ENCODE measurements around the gene ZEB1. TPM values are rescaled to one million over a fixed set of nuclear protein-coding genes. Genes with fewer than 3 reads are reported as not detected.

Gene ZEB1
- total and polyA plus RNA-seq, 3 experiments from 2014 or later, result 34.7 to 38.0 (median 37.3) TPM

GRCh38 chr10:31520986-31521831 is 202.2 kb downstream of the ZEB1 start:
- peaks cover 0 to 4% (median 4%) of the 10 kb centered on the region in 3 donors for H3K4me1 Mint-ChIP-seq
- H3K27me3 ChIP-seq (ENCODE audit: insufficient read depth, low read length, poor library complexity, severe bottlenecking), result no peaks in the 10 kb centered on the region
- ChIA-PET CTCF (no interaction called here), POLR2A (no interaction called here)
- no peak overlapping the region for H3K27ac ChIP-seq (ENCODE audit: low read depth, low read length)
- no peaks in the 10 kb centered on the region for H3K4me1 ChIP-seq (ENCODE audit: insufficient read depth, low read length)
- no peak for DNase-seq
- peak overlapping the region in 3 of 8 donors; percentile 8 to 58 (median 50) for H3K27ac Mint-ChIP-seq
- H3K4me3 Mint-ChIP-seq, result no peak overlapping the region
- peaks cover 24% of the 10 kb centered on the region for H3K36me3 ChIP-seq (ENCODE audit: insufficient read depth, low read length)
- no peaks in the 10 kb centered on the region for H3K9me3 ChIP-seq (ENCODE audit: low read length)
- peaks cover 29 to 79% (median 30%) of the 10 kb centered on the region in 3 donors for H3K36me3 Mint-ChIP-seq
- no peaks in the 10 kb centered on the region for H3K9me3 Mint-ChIP-seq
- H3K4me3 ChIP-seq (ENCODE audit: low read length), result no peak overlapping the region
- H3K27me3 Mint-ChIP-seq, result no peaks in the 10 kb centered on the region

GRCh38 chr10:31522820-31523219 is 203.8 kb downstream of the ZEB1 start:
- peaks cover 24% of the 10 kb centered on the region for H3K36me3 ChIP-seq (ENCODE audit: insufficient read depth, low read length)
- peaks cover 36 to 83% (median 40%) of the 10 kb centered on the region in 3 donors for H3K36me3 Mint-ChIP-seq
- no peak overlapping the region for H3K27ac Mint-ChIP-seq
- no peak for DNase-seq
- H3K27ac ChIP-seq (ENCODE audit: low read depth, low read length), result no peak overlapping the region
- H3K27me3 Mint-ChIP-seq, result no peaks in the 10 kb centered on the region
- CTCF ChIA-PET, result no interaction called here
- POLR2A ChIA-PET, result no interaction called here
- H3K4me1 ChIP-seq (ENCODE audit: insufficient read depth, low read length), result no peaks in the 10 kb centered on the region
- no peaks in the 10 kb centered on the region for H3K27me3 ChIP-seq (ENCODE audit: insufficient read depth, low read length, poor library complexity, severe bottlenecking)
- H3K4me3 Mint-ChIP-seq, result no peak overlapping the region
- peaks cover 0 to 4% (median 4%) of the 10 kb centered on the region in 3 donors for H3K4me1 Mint-ChIP-seq
- H3K4me3 ChIP-seq (ENCODE audit: low read length), result no peak overlapping the region
- H3K9me3 ChIP-seq (ENCODE audit: low read length), result no peaks in the 10 kb centered on the region
- no peaks in the 10 kb centered on the region for H3K9me3 Mint-ChIP-seq

GRCh38 chr10:31524460-31524859 is 205.4 kb downstream of the ZEB1 start:
- H3K27me3 ChIP-seq (ENCODE audit: insufficient read depth, low read length, poor library complexity, severe bottlenecking), result no peaks in the 10 kb centered on the region
- CTCF ChIA-PET, result interaction anchor here (1.3 kb wide), 1 partner anchor 493 kb away, joined by 3 read pairs; the partner anchor contains the start of gene ZNF438
- no peak overlapping the region for H3K27ac ChIP-seq (ENCODE audit: low read depth, low read length)
- peaks cover 36 to 80% (median 40%) of the 10 kb centered on the region in 3 donors for H3K36me3 Mint-ChIP-seq
- DNase-seq, result no peak
- no peaks in the 10 kb centered on the region for H3K9me3 ChIP-seq (ENCODE audit: low read length)
- peaks cover 0 to 4% (median 3%) of the 10 kb centered on the region in 3 donors for H3K4me1 Mint-ChIP-seq
- H3K4me3 ChIP-seq (ENCODE audit: low read length), result no peak overlapping the region
- no peak overlapping the region for H3K4me3 Mint-ChIP-seq
- H3K4me1 ChIP-seq (ENCODE audit: insufficient read depth, low read length), result no peaks in the 10 kb centered on the region
- POLR2A ChIA-PET, result no interaction called here
- no peaks in the 10 kb centered on the region for H3K27me3 Mint-ChIP-seq
- H3K36me3 ChIP-seq (ENCODE audit: insufficient read depth, low read length), result peaks cover 24% of the 10 kb centered on the region
- peak overlapping the region in 1 of 8 donors; percentile 58 for H3K27ac Mint-ChIP-seq
- H3K9me3 Mint-ChIP-seq, result no peaks in the 10 kb centered on the region

GRCh38 chr10:31526178-31526577 is 207.2 kb downstream of the ZEB1 start:
- Mint-ChIP-seq H3K36me3 (peaks cover 27 to 64% (median 30%) of the 10 kb centered on the region in 3 donors), H3K4me3 (no peak overlapping the region), H3K4me1 (peaks cover 2 to 4% (median 4%) of the 10 kb centered on the region in 3 donors), H3K9me3 (no peaks in the 10 kb centered on the region), H3K27ac (peak overlapping the region in 1 of 8 donors; percentile 54), H3K27me3 (no peaks in the 10 kb centered on the region)
- peaks cover 15% of the 10 kb centered on the region for H3K36me3 ChIP-seq (ENCODE audit: insufficient read depth, low read length)
- H3K27me3 ChIP-seq (ENCODE audit: insufficient read depth, low read length, poor library complexity, severe bottlenecking), result no peaks in the 10 kb centered on the region
- H3K27ac ChIP-seq (ENCODE audit: low read depth, low read length), result no peak overlapping the region
- CTCF ChIA-PET, result no interaction called here
- POLR2A ChIA-PET, result no interaction called here
- H3K9me3 ChIP-seq (ENCODE audit: low read length), result no peaks in the 10 kb centered on the region
- no peaks in the 10 kb centered on the region for H3K4me1 ChIP-seq (ENCODE audit: insufficient read depth, low read length)
- H3K4me3 ChIP-seq (ENCODE audit: low read length), result no peak overlapping the region
- DNase-seq, result no peak

GRCh38 chr10:31526681-31527080 is 207.7 kb downstream of the ZEB1 start:
- H3K27me3 Mint-ChIP-seq, result no peaks in the 10 kb centered on the region
- Histone ChIP-seq H3K4me1 (ENCODE audit: insufficient read depth, low read length) (no peaks in the 10 kb centered on the region), H3K27ac (ENCODE audit: low read depth, low read length) (no peak overlapping the region), H3K4me3 (ENCODE audit: low read length) (no peak overlapping the region), H3K9me3 (ENCODE audit: low read length) (no peaks in the 10 kb centered on the region), H3K36me3 (ENCODE audit: insufficient read depth, low read length) (peaks cover 15% of the 10 kb centered on the region), H3K27me3 (ENCODE audit: insufficient read depth, low read length, poor library complexity, severe bottlenecking) (no peaks in the 10 kb centered on the region)
- POLR2A ChIA-PET, result no interaction called here
- peak overlapping the region in 2 of 8 donors; percentile 54 to 63 for H3K27ac Mint-ChIP-seq
- no peaks in the 10 kb centered on the region for H3K9me3 Mint-ChIP-seq
- no peak for DNase-seq
- CTCF ChIA-PET, result no interaction called here
- H3K4me3 Mint-ChIP-seq, result no peak overlapping the region
- peaks cover 0 to 4% (median 2%) of the 10 kb centered on the region in 3 donors for H3K4me1 Mint-ChIP-seq
- H3K36me3 Mint-ChIP-seq, result peaks cover 22 to 59% (median 25%) of the 10 kb centered on the region in 3 donors

GRCh38 chr10:31528831-31529230 is 209.8 kb downstream of the ZEB1 start:
- no peaks in the 10 kb centered on the region for H3K27me3 Mint-ChIP-seq
- Histone ChIP-seq H3K9me3 (ENCODE audit: low read length) (no peaks in the 10 kb centered on the region), H3K4me1 (ENCODE audit: insufficient read depth, low read length) (no peaks in the 10 kb centered on the region), H3K27me3 (ENCODE audit: insufficient read depth, low read length, poor library complexity, severe bottlenecking) (no peaks in the 10 kb centered on the region), H3K27ac (ENCODE audit: low read depth, low read length) (no peak overlapping the region), H3K36me3 (ENCODE audit: insufficient read depth, low read length) (peaks cover 15% of the 10 kb centered on the region), H3K4me3 (ENCODE audit: low read length) (no peak overlapping the region)
- CTCF ChIA-PET, result no interaction called here
- no peak overlapping the region for H3K4me3 Mint-ChIP-seq
- H3K27ac Mint-ChIP-seq, result no peak overlapping the region
- peaks cover 0 to 4% (median 2%) of the 10 kb centered on the region in 3 donors for H3K4me1 Mint-ChIP-seq
- peaks cover 18 to 38% (median 20%) of the 10 kb centered on the region in 3 donors for H3K36me3 Mint-ChIP-seq
- DNase-seq, result no peak
- POLR2A ChIA-PET, result no interaction called here
- H3K9me3 Mint-ChIP-seq, result peaks cover 0 to 3% (median 2%) of the 10 kb centered on the region in 5 donors

- no peak for DNase-seq
- Histone ChIP-seq H3K27ac (ENCODE audit: low read depth, low read length) (no peak overlapping the region), H3K4me1 (ENCODE audit: insufficient read depth, low read length) (no peaks in the 10 kb centered on the region), H3K36me3 (ENCODE audit: insufficient read depth, low read length) (no peaks in the 10 kb centered on the region), H3K4me3 (ENCODE audit: low read length) (no peak overlapping the region), H3K9me3 (ENCODE audit: low read length) (no peaks in the 10 kb centered on the region), H3K27me3 (ENCODE audit: insufficient read depth, low read length, poor library complexity, severe bottlenecking) (no peaks in the 10 kb centered on the region)
- H3K4me1 Mint-ChIP-seq, result peaks cover 0 to 1% (median 0%) of the 10 kb centered on the region in 3 donors
- H3K36me3 Mint-ChIP-seq, result no peaks in the 10 kb centered on the region
- peaks cover 0 to 6% (median 2%) of the 10 kb centered on the region in 5 donors for H3K9me3 Mint-ChIP-seq
- H3K4me3 Mint-ChIP-seq, result no peak overlapping the region
- no peak overlapping the region for H3K27ac Mint-ChIP-seq
- CTCF ChIA-PET, result interaction anchor here (0.6 kb wide), 1 partner anchor 435 kb away, joined by 3 read pairs; no protein-coding TSS in a partner anchor
- POLR2A ChIA-PET, result no interaction called here
- H3K27me3 Mint-ChIP-seq, result peaks cover 0 to 4% of the 10 kb centered on the region in 2 donors
Observed at GRCh38 chr10:31536302-31536701, 217.3 kb downstream of the ZEB1 start.

GRCh38 chr10:31549896-31550295 is 230.9 kb downstream of the ZEB1 start:
- Mint-ChIP-seq H3K4me3 (no peak overlapping the region), H3K36me3 (peaks cover 0 to 2% (median 0%) of the 10 kb centered on the region in 3 donors), H3K9me3 (peaks cover 0 to 4% (median 0%) of the 10 kb centered on the region in 5 donors), H3K4me1 (no peaks in the 10 kb centered on the region), H3K27me3 (peaks cover 5 to 14% of the 10 kb centered on the region in 2 donors), H3K27ac (no peak overlapping the region)
- ChIA-PET CTCF (no interaction called here), POLR2A (no interaction called here)
- no peak for DNase-seq
- Histone ChIP-seq H3K4me3 (ENCODE audit: low read length) (no peak overlapping the region), H3K4me1 (ENCODE audit: insufficient read depth, low read length) (no peaks in the 10 kb centered on the region), H3K27me3 (ENCODE audit: insufficient read depth, low read length, poor library complexity, severe bottlenecking) (no peaks in the 10 kb centered on the region), H3K9me3 (ENCODE audit: low read length) (no peaks in the 10 kb centered on the region), H3K27ac (ENCODE audit: low read depth, low read length) (no peak overlapping the region), H3K36me3 (ENCODE audit: insufficient read depth, low read length) (no peaks in the 10 kb centered on the region)

Measured in CD8-positive, alpha-beta memory T cell (primary cell).